HG02759 (cell line): Measurements from ENCODE around the gene SH3GLB2.

Experiments
- ATAC-seq: cut with Tn5 transposase; IDR thresholded peaks from one replicate; pipeline ENCODE4 v1.9.1; 2021; ENCODE audit warnings: mild to moderate bottlenecking, moderate library complexity; ENCODE audit not compliant: unreplicated experiment

The SH3GLB2 gene

DNA sequence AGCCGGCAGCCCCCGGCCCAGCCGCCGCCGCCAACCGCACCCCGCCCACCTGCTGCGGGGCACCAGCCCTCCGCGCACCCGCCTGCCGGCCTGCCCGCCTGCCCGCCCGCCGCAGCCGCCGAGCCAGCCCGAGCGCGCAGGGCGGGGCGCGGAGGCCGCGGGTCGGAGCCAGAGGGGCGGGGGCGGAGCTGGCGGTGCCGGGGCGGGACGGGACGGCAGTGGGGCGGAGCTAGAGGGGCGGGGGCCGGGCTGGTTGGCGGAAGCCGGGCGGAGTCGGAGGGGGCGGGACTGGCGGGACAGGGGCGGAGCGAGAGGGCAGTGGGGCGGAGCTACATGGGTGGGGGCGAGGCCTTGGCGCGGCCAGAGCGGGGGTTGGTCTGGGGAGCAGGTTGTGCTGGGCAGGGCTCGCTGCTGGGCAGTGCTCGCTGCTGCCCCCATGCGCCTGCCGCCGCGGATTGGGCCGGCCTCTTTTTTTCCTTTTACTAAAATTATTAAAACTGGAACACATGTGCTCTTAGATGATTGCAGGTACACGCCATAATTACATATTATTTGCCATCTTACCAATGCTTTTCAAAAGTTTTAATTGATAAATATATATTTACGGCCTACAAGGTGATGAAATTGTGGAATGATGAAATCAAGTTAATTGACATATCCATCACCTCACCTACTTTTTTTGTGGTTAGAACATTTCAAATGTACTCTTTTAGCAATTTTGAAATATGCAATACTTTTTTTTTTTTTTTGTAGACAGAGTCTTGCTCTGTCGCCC lies at the start of gene SH3GLB2:
Gene SH3GLB2, minus strand, starts transcription at position 140 of the 775 bp plus-strand sequence. CDS start 177 bp downstream, outside the sequence.
- peak; percentile 80 for ATAC-seq

DNA sequence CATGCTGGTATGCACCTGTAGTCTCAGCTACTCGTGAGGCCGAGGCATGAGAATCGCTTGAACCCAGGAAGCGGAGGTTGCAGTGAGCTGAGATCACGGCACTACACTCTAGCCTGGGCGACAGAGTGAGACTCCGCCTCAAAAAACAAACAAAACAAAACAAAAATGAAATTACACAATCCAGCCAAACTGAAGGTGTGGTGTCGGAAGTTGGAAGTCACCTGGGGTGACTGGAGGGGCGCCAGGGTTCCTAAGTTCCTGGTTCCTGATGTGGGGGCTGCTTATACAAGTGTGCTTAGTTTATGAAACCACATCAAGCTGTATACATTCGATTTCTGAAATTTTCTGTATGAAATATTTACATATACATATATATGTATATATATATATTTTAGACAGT lies 49.1 kb upstream of the SH3GLB2 start:
- ATAC-seq = no peak

DNA sequence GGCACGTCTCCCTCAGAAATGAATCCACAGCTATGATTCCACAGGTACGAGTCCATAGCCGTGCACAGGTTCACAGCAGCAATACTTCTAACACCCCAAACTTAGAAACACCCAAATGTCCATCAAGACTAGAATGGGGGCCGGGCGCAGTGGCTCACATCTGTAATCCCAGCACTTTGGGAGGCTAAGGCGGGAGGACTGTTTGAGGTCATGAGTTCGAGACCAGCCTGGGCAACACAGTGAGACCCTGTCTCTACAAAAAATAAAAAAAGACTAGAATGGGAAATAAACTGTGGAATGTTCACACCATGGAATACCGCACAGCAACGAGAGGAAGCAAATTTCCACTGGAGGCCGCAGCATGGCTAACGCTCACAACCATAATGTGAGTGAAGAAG lies 48.5 kb upstream of the SH3GLB2 start:
- no peak for ATAC-seq

DNA sequence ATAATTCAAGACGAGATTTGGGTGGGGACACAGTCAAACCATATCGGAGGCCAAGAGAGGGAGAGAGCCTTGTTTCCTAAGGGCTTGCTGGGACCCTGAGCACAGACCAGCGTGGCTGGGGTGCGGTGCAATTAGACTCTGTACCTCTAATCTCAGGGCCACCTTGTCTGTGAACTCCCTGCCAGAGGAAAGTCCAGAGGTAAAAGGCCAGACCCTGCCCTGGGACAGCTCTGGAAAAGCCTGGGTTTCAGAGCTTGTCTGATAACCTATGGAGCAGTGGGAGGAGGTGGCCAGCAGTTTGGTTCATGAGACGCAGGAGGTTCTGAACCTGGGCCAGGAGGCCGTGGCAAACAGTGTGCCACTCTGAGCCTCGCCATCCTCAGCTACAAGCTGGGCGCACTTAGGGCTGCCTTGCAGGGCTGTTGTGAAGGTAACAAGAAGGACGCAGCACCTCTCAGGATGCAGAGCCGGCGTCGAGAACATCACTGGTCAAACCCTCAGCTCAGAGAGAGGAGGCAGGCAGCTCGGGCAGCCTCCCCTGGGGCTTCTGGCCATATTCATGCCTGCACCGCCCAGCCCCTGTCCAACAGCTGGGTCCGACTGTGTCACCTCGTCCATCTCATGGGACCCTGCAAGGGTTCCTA lies 48.0 kb upstream of the SH3GLB2 start:
- no peak for ATAC-seq

DNA sequence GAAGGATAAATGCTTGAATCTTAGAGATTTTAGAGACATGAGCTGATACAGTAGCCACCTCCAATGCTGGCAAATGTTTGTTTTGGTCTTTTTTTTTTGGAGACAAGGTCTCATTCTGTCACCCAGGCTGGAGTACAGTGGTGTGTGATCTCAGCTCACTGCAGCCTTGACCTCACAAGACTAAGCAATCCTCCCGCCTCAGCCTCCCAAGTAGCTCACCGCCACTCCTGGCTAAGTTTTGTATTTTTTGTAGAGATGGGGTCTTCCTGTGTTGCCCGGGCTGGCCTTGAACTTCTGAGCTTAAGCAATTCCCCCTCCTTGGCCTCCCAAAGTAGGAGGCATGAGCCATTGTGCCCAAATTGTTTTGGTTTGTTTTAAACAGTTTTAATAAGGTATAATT lies 46.0 kb upstream of the SH3GLB2 start:
- ATAC-seq = no peak

DNA sequence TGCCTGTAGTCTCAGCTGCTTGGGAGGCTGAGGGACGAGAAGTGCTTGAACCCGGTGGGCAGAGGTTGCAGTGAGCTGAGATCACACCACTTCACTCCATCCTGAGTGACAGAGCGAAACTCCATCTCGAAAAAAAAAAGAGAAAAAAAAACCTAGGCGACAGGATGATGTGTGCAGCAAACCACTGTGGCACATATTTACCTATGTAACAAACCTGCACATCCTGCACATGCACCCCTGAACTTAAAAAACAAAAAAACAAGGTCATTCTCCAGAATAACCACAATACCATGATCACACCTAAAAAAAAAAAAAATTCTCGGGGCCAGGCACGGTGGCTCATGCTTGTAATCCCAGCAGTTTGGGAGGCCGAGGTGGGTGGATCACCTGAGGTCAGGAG lies 45.3 kb upstream of the SH3GLB2 start:
- ATAC-seq = no peak

DNA sequence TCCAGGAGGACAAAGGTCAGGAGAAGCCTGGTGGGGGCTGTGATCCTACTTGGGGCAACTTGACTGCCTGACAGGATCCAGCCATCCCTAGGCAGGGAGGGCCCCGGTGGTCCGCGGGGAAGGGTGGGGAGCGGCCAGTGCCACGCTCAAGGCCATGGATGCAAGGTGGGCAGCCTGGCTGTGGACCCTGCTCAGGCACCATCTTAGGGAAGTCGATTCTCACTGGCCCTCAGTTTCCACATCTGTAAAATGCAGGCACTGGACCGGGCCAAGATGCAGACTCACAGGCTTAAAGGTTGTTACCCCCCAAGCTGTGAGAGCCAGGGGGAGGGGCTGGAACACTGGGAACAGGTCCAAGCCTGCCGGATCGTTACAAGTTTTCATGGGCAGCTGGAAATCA lies 44.0 kb upstream of the SH3GLB2 start:
- ATAC-seq = no peak

DNA sequence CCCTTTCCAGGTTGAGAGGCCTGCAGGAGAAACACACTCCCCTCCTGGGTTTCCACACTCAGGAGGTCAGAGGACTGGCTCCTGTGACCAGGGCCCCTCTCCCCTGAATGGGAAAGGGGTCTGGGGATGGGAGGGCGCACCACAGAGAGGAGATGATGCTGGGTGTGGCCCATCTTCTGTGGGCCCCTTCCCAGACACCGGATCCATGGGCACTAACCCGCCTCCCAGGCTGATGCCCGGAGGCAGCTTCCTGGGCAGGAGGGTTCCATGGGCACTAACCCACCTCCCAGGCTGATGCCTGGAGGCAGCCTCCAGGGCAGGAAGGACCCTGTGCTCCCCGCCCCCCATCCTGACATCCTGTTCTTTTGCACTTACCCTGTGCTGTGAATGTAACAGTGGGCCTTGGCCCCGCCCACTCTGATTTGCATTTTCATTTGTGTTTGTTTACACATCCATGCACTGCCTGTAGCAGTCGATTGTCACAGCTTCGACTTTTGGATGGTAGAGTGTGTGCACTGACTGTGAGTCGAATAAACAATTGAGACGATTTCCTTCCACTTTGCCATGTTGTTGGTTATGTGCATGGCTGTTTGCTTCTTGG lies 43.5 kb upstream of the SH3GLB2 start:
- ATAC-seq = no peak

DNA sequence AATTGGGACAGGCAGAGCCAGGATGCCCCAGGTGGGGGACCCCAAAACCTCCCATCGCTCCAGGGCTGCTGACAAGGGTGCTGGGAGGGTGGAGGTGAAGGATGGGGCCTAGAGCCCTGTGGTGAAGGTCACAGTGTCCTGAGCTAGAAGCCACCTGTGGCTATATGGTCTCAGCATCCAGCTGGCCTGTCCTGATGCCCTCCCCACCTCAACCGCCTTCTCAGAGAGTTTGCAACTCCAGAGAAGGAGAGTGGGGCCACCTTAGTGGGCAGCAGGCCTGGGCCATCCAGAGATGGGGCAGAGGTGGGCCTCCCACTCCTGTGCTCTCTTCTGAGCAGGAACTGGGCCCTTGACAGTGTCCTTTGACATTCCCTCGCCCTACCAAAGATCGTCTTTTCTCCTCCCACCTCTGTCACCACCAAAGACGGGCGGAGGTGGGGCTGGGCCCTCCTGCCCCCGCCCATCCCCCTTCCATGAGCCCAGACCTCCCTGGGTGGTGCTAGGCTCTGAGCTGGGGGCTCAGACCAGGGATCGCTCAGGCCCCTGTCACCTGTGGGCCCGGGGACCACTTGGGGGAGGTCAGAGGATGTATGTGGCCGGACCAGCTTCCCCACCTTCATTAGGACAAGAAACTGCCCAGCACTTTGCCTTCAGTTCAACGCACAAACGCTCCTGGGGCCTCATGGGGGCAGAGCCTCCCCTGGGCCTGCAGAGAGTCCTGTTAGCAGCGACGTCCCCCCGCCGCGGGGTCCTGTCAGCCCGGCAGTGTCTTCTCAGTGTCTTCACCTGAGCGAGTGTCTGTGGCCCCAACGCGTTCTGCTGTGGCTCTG lies 42.8 kb upstream of the SH3GLB2 start:
- ATAC-seq = no peak

DNA sequence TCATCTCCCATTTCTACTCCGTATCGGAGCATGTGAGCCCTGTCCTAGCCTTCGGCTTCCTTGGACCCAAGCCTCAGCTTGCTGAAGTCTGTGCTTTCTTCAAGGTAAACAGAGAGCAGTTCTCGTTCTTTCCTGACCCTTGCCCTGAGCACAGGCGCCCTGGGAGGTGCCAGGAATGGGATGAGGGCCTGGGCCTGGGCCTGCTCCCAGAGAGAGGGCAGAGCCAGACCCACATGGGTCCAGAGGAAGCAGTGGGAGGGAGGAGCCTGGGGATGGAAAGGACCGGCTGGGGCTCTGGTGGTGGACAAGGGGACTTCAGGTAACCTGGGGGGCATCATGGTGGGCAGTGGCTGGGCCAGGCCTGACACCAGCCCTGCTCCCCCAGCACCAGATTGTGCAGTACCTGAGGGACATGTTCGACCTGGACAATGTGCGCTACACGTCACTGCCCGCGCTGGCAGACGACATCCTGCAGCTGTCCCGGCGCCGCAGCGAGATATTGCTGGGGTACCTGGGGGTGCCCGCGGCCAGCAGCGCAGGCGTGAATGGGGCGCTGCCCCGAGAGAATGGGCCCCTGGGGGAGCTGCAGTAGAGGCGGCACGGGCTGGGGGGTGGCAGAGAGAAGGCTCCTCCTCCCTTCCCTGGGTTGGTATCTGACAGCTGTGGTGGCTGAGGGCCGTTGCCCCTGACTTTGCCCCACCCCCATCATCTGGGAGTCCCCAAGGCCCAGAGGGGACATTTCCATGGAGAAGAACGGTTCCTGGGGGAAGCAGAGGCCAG lies 41.9 kb upstream of the SH3GLB2 start:
- ATAC-seq = no peak

DNA sequence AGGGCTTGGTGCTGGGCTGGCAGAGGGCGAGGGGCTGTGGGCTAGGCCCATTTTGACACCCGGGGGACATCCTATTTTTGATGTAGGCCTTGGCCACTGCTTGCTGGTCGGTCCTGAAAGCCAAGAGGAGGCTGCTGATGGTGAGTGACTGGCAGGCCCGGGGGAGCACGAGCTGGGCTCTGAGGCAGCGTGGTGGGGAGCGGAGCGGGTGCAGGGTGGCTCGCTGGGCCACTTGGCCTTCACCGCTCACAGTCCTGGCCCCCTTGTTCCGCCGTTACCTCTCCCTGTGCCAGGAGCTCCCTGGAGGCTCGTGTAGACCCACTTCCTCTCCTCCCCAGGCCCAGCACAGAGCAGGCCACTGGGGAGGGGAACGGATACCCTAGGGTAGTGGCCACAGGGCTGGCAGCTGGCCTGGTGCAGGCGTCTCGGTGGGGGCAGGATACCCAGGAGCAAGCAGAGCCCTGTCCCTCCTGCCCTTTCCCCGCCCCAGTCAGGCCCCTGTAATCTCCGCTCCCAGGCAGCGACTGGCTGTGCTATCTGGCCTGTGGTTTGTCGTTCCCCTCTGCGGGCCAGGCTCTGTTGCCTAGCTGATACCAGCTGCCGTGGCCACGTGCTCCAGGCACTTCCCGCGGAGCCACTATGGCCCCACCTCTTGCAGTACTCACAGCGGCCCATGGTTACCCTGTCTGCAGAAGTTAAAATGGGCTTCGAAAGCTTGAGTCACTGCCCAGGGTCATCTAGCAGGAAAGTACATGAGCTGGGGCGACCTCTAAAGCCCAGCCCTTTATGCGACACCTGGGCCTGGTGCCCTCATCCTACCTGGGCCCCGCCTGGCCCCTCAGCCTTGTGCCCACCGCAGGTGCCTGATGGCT lies 41.1 kb upstream of the SH3GLB2 start:
- ATAC-seq = peak; percentile 78

DNA sequence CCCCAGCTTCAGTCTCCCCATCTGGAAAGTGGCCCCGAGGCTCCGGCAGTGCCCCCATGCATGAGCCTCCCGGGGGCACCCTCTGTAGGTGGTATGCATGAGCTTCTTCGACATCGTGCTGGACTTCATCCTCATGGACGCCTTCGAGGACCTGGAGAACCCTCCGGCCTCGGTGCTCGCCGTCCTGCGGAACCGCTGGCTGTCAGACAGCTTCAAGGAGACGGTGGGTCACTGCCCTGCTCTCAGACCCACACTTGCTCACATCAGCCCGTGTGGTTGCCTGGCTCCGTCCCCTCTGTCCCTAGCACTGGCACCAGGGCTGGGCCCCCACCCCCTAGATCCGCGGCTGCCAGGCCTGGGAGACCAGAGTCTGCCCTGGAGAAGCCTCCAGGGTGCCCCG lies 40.0 kb upstream of the SH3GLB2 start:
- ATAC-seq = no peak

DNA sequence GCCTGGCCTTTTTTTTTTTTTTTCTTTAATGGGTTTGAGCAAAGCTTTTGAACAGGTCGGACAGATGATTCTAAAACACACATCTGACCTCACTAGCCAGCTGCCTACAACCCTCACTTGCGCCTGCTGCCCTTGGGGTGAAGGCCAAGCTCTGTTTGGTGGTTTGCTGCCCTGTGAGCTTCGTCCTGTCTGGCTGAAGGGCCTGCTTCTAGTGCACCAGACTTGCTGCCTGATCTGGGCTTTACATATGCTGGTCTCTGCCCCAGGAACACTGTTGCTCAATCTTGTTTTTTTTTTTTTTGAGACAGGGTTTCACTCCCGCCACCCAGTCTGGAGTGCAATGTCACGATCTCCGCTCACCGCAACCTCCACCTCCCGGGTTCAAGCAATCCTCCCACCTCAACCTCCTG lies 36.4 kb upstream of the SH3GLB2 start:
- no peak for ATAC-seq

DNA sequence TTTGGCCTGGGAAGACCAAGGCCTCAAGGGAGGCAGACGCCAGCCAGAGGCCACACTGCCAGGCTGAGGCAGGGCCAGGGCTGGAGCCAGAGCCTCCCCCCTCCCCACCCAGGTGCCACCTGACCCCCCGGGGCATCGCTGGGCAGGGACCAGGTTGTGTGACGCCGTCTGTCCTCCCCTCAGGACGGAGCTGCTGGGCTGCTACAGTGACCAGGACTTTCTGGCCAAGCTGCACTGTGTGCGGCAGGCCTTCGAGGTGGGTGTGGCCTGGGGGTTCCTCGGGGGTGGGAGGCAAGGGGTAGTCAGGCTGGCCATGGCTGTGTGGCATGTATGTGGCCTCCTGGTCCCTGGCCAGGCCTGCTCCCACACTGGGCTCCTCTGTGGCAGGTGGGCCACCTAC lies 34.9 kb upstream of the SH3GLB2 start:
- ATAC-seq = no peak

DNA sequence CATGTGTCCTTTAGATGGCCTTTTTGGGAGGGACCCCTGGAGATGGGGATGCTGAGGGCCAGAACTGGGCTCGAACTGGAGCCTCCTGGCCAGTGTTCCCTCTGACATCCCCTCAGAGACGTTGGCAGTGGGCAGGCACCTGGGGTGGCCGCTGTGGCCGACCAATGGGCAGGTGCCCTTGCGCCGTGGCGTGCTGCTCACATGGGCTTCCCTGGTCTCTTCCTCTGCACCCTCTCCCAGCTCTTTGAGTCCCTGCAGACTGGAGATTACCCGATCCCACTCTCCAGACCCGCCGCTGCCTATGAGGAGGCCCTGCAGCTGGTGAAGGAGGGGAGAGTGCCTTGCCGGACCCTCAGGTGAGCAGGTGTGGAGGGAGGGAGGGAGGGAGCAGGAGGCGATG lies 32.9 kb upstream of the SH3GLB2 start:
- no peak for ATAC-seq

DNA sequence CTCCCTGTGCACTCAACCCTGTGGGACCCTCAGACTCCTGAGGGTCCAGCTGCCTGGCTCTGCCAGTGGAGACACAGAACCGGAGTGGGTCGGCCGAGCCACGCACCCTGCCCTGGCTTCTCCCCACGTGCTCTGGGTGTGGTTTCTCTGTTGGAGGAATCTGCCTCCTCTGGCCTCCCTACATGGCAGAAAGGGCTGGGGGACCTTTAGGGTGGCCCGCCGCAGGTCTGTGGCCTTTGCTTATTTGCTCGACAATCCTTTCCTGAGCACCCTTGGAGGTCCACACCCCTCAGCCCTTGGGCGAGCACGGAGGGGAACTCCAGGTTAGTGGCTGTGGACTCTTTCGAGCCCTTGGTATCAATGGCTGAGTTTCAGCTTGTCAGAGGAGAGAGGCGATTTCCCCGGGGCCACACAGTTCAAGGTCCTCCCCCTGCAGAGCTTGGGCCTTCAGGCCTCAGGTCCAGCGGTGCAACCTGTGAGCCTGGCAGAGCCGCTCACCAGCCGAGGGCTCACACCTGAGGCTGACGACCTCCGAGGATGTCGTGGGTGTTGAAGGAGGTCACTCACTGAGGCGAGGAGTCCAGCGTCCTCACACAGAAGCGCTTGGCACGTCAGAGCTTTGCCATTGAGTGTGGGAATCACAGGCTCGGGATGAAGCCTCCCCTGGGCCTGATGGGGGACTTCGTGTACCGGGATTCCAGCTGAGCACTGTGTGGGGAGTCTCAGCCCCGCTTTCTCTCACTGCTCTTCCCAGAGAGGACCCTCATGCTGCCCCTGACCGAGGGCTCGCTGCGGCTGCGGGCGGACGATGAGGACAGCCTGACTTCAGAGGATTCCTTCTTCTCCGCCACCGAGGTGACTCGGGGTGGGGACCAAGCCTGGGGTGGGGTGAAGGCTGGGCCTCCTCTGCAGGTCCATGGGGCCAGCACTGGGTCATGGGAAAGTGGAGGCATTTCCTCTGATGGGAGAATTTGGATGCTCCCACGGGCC lies 32.0 kb upstream of the SH3GLB2 start:
- no peak for ATAC-seq

DNA sequence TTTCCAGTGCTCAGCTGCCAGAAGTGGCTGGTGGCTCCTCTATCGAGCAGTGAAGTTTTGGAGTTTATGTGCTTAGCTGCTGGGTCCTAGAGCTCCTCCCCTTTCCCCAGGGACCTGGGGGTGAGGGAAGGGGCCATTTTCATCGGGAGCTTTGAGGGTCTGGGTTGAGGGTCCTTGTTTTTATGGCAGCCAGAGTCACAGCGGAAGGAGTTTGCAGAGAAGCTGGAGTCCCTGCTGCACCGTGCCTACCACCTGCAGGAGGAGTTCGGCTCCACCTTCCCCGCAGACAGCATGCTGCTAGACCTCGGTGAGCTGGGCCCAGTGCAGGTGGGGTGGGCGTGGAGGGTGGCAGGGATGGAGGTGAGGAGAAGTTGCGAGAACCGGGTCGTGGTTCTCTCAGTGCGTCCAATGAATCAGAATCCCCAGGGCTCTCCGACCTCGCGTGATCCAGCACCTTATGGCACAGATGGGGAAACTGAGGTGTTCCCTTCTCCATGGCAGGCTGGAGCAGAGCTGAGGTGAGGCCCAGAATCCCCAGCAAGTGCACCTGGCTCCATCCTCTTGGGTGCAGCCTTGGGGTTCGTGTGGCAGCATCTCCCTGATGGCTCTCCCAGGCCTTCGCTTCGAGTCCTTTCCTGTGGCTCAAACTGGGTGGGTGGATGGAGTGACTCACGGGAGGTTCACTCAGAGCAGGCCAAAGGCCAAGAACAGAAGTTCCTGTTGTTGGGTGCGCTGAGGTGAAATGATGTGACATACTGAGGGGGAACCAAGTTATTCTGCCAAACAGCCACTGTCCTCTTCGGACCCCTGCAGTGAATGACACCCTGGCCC lies 31.0 kb upstream of the SH3GLB2 start:
- no peak for ATAC-seq
